IPS-15b (cell line): ENCODE measurements around the gene KCTD11.

Experiments
- H3K27me3 ChIP-seq: one replicate; pipeline ENCODE4 v1.6.1; 2013; ENCODE audit warnings: low read length; ENCODE audit not compliant: control insufficient read depth, insufficient read depth
- H3K36me3 ChIP-seq: one replicate; pipeline ENCODE4 v1.6.1; 2013; ENCODE audit warnings: low read length; ENCODE audit not compliant: control insufficient read depth, insufficient read depth
- H3K4me1 ChIP-seq: one replicate; pipeline ENCODE4 v1.6.1; 2013; ENCODE audit warnings: mild to moderate bottlenecking, low read length; ENCODE audit not compliant: control insufficient read depth, insufficient read depth
- H3K4me3 ChIP-seq: one replicate; pipeline ENCODE4 v1.5.1; 2013; ENCODE audit warnings: low read depth, low read length
- H3K9ac ChIP-seq: one replicate; pipeline ENCODE4 v1.6.1; 2013; ENCODE audit warnings: low read depth, mild to moderate bottlenecking, low read length
- H3K9me3 ChIP-seq: one replicate; pipeline ENCODE4 v1.6.1; 2013; ENCODE audit warnings: mild to moderate bottlenecking, low read length; ENCODE audit not compliant: control insufficient read depth, insufficient read depth

The KCTD11 gene

DNA sequence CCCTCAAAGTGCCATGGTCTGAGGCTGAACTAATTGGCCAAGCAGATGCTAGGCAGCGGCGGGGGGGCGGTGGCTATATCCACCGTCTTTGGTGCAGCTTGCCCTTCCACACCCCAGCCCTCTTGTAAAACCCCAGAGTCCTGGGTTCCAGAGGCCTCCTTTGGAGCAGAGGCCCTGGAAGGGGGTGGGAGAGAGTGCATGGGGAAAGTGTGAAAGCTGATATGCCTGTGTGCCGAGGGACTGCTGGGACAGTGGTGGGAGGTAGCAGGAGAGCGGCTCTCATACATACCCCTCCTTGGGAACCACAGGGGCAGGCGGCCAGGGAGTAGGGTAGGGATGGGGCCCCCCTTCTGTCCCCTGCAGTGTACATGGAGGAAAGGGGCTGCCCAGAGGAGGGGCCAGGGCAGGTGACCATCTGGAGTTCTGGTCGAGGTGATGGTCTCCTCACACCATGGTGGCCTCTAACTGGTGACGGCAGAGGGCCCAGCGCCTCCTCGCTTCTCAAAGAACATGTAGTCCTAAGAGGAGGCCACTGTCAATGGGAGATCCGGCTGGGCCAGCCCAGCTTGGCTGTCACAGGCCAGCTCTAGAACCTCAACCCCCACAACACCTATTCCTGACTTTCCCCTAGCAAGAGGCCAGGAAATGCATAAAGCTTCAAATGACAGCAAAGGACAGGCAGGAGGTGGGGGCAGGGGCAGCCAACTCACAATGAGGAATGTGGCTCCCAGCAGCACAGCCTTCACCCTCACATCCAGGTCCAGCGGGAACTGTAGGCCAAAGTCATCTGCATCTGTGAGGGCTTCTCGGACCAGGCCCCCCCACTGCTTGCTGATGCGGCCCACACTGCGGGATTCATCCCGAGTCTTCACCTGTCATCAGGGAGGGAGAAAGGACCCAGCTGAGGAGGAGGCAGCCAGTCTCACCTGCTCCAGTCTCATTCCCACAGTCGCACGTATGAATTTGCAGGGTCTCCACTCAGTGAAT is 38.3 kb downstream of the KCTD11 start:
- H3K4me3 ChIP-seq: no peak overlapping the region
- H3K9ac ChIP-seq: no peak overlapping the region
- no peaks in the 10 kb centered on the region for H3K27me3 ChIP-seq
- no peaks in the 10 kb centered on the region for H3K4me1 ChIP-seq
- no peaks in the 10 kb centered on the region for H3K9me3 ChIP-seq
- H3K36me3 ChIP-seq: peaks cover 17% of the 10 kb centered on the region

DNA sequence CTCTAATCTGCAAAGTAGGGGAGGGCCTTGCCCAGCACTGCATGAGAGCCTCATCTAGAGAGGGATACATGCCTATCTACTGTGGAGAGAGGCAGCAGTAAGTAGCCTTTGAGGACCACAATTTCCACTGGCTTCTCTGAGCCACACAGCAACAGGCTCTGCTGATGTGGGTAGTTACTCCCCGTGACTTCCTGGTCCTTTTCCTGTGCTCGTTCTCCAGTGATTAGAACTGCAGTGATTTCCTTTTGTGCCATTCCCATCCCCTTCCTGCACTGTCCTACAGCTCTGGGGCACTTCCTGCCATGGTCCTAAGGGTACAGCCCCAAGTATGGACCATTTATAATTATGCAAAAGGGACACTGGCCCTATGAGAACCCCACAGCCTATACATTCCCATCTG is 39.3 kb downstream of the KCTD11 start:
- Histone ChIP-seq H3K27me3 (peaks cover 2% of the 10 kb centered on the region), H3K9ac (no peak overlapping the region), H3K36me3 (peaks cover 17% of the 10 kb centered on the region), H3K4me1 (no peaks in the 10 kb centered on the region), H3K9me3 (no peaks in the 10 kb centered on the region), H3K4me3 (no peak overlapping the region)

DNA sequence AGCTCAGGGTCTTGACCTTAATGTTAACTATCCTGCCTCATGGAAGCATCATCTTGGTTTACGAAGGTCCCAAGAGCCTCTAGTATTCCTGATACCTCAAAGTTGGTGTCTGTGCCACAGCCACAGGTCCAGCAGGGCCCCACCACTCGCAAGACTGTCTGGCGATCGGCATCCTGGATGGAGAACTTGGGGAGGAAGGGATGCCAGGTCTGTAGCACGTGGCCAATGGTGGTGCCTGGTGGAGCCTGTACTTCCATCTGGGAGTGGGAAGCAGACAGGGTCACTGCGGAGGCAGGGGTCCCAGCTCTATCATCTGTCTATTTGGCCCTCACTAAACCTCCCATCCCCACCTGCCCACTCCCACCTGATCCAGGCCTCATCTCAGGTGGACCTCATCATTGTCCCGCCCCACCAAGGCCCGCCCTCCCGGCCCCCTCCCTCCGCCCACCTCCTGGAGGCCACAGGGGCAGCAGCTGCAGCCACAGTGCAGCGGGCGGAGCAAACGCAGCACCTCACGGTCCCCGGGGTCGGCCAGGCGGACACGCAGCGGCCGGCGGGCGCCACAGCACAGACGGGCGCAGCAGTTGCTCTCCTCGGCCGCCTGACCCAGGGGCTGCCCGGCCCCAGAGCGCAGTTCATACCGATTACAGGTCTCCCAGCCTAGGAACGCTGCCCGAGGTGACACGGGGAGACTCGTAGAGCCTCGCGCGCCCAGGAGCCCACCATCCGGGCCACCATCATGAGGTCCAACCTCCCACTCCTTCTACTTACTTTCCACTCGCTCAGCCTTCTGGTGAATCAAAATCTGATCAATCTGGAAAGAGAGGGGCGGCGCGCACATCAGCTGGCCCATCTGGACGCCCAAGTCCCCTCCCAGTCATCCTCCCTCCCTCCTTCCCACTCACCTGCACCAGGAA is 41.0 kb downstream of the KCTD11 start:
- H3K9me3 ChIP-seq: no peaks in the 10 kb centered on the region
- H3K4me1 ChIP-seq: no peaks in the 10 kb centered on the region
- no peak overlapping the region for H3K9ac ChIP-seq
- H3K27me3 ChIP-seq: peaks cover 2% of the 10 kb centered on the region
- H3K4me3 ChIP-seq: peak overlapping the region; percentile 81
- H3K36me3 ChIP-seq: peaks cover 17% of the 10 kb centered on the region

DNA sequence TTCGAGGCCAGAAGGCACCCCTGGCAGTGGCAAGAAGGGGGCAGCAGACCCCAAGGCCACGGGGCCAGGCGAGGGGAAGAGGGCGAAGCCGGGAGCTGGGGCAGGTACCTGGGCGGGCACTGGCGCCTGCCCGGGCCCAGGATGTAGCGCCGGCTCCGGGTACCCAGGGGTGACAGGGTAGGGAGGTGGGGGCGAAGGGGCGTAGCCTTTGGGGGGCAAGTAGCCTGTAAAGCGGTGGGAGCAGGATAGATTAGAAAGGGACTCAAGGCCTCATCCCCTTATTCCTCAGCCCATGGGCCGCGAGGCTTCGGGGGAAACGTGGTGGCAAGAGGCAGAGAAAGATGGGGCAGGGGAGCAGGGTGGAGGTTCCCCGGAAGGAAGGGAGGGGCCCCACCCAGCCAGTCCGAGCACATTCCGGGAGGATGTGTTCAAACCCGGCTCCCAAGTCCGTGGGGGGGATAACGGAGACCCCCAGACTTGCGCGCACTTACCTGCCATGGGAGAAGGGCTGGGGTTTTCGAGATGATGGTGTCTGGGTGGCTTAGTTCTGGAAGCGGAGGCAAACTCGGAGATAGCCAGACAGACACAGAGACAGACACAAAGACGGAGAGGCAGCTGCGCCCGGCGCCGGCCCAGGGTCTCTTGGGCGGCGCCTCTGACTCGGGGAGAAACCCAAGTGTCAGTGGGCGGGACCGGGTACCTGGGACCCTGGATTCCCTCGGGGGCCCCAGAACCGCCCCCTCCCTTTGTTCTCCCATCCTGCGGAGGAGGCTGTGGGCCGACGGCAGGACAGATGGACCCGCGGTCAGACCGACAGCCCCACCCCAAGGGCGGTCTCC is 41.9 kb downstream of the KCTD11 start:
- Histone ChIP-seq H3K4me1 (no peaks in the 10 kb centered on the region), H3K9me3 (no peaks in the 10 kb centered on the region), H3K4me3 (peak overlapping the region; percentile 81), H3K27me3 (peaks cover 2% of the 10 kb centered on the region), H3K36me3 (peaks cover 17% of the 10 kb centered on the region), H3K9ac (no peak overlapping the region)

DNA sequence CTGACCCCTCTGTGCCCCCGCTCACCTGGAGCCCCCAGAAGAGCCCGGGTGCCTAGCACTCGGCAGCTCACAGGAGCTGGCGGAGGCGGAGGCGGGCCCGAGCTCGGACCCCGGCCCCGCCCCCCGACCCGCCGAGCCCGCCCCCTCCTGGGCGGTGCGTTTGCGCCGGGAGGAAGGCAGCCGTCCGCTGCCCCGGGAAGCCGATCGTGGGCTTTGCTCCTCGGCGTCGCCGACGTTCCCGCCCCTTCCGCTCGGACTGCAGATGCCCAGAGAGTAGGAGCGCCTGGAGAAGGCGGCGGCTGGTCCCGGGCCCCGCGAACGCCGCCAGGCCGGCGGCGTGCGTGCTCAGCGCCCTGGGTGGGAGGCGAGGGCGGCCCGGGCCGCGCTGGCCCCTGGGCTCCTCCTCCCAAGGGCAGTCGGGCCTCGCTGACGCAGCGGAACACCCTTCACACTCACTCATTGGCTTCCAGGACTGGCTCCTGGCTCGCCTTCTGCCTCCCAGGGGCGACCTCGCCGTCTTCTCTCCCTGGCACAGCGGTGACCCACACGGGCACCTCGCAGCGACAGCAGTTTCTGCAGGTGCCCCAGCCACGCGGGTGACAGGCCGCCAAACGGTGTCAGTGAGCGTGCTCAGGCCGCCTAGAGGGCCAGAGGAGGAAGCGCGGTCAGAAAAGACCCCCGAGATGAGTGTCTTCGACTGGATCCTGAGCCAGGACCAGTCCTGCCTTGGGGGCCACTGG is 42.7 kb downstream of the KCTD11 start, which contains the start of gene PLSCR3:
TSS of gene PLSCR3 (minus strand) at position 74 of the 740 bp plus-strand sequence. CDS start 415 bp downstream, outside the sequence.
- H3K4me1 ChIP-seq: no peaks in the 10 kb centered on the region
- peak within 1 kb of the TSS; percentile 81 for H3K4me3 ChIP-seq
- peaks cover 13% of the 10 kb centered on the region for H3K36me3 ChIP-seq
- no peaks in the 10 kb centered on the region for H3K9me3 ChIP-seq
- peaks cover 2% of the 10 kb centered on the region for H3K27me3 ChIP-seq
- H3K9ac ChIP-seq: no peak within 1 kb of the TSS

DNA sequence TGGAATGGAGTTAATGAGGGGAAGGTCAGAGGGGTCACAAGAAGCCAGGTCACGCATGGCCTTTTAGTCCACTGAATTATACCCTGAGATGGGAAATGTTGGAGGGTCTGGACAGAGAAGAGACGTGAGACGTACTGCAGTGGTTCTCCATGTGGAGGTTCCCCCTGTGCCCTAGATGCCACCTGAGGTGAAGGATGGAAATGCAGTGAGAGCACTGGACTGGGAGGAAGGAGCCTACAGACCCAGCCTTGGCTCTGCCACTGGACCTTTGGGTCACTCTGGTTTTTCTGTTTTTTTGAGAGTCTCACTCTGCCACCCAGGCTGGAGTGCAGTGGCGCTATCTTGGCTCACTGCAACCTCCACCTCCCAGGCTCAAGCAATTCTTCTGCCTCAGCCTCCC is 44.2 kb downstream of the KCTD11 start:
- H3K9ac ChIP-seq: no peak overlapping the region
- peaks cover under 1% of the 10 kb centered on the region for H3K36me3 ChIP-seq
- H3K4me1 ChIP-seq: no peaks in the 10 kb centered on the region
- H3K4me3 ChIP-seq: no peak overlapping the region
- H3K27me3 ChIP-seq: peaks cover 2% of the 10 kb centered on the region
- H3K9me3 ChIP-seq: no peaks in the 10 kb centered on the region

DNA sequence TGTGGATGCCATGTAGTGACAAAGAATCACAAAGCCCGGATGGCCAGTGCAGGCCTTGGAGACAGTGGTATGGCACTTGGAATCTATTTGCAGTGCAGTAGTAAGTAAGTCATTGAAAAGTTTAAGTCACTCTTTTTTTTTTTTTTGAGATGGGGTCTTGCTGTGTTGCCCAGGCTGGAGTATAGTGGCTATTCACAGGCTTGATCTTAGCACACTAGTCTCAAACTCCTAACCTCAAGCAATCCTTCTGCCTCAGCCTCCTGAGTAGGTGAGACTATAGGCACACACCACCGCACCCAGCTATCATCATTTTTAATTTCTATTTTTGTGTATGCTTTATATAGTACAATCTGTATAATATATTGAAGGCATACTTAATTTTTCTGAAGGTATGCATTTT is 46.6 kb downstream of the KCTD11 start:
- Histone ChIP-seq H3K27me3 (peaks cover 2% of the 10 kb centered on the region), H3K9ac (no peak overlapping the region), H3K36me3 (no peaks in the 10 kb centered on the region), H3K4me1 (no peaks in the 10 kb centered on the region), H3K9me3 (no peaks in the 10 kb centered on the region), H3K4me3 (no peak overlapping the region)

DNA sequence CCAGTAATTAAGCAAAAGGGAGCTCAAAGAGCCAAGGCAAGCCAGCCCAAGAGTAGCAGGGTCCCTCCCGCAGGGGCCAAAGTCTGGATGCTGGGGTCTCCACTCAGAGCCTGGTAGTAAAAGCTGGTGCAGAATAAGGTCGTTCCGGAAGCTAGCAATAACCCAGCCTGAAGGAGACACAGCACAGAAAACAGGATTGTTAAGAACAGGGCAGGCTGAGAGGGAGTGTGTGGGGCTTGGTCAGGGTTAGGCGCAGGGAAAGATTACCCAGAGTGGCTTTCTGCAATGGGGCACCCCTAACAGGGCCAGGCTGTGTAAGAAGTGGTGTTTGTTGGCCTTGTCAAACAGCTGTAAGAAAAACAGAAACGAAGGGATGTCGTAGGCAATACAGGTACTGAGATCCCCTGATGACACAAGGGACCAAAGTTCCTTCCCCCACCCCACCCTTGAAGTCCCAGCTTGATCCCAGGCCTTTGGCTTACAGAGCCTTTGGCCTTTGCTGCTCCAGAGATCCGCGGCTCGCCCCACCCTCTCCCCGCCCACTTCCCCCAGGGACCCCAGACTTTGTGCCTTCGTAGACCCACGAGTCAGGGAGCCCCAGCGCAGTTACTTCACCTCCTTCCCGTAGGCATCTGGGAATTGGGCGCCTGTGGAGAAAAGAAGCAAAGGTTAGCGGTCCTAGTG is 51.2 kb downstream of the KCTD11 start:
- H3K9me3 ChIP-seq: no peaks in the 10 kb centered on the region
- peaks cover 2% of the 10 kb centered on the region for H3K27me3 ChIP-seq
- H3K36me3 ChIP-seq: peaks cover 3% of the 10 kb centered on the region
- peak overlapping the region; percentile 83 for H3K4me3 ChIP-seq
- peak overlapping the region; percentile 9 for H3K9ac ChIP-seq
- H3K4me1 ChIP-seq: peaks cover 4% of the 10 kb centered on the region

DNA sequence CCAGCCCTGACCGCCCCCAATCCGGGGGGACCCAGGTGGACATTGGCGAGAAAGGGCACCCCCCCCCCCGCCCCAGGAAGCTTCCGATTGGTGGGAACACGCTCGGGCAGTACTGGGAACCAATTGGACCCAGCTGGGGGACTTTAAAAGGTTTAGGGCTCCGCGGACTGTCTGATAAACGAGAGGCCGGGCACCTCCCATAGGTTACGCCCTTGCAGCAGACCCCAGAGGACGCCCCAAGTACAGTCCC is 51.7 kb downstream of the KCTD11 start:
- peaks cover 5% of the 10 kb centered on the region for H3K4me1 ChIP-seq
- no peak overlapping the region for H3K9ac ChIP-seq
- peak overlapping the region; percentile 83 for H3K4me3 ChIP-seq
- H3K27me3 ChIP-seq: peaks cover 2% of the 10 kb centered on the region
- H3K36me3 ChIP-seq: peaks cover 6% of the 10 kb centered on the region
- H3K9me3 ChIP-seq: no peaks in the 10 kb centered on the region

DNA sequence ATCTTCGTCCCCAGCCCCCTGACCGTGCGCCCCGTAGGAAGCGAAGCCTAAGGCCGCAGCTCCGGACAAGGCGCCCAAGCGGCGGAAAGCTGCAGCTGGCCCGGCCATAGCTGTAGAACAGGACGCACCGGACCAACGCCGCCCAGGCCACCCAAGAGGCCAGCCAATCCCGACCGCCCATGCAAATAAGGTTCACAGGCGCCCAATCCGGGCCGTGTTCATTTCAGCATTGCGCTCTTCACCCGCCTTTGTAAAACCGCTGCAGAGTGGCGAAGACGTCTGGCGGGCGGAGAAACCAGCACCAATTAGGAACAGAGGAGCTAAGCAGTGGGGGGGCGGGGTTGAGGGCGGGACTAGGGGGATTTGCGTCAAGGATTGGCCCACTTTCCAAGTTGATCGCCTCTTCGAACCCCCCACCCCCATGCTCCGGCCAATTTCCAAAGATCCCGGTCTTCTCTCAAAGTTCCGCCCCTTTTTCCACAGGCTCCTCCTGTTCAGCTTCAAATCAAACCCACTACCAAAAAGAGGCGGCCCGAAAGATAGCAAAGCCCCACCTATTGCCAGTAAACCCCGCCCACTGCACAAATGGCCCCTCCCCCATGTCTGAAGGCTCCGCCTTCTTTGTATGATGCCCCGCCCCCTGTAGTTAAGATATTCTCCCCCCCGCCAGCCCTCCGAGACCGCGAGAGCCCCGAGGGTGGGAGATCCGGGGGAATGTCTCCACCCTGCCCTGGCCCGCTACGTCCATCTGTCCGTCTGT is 52.2 kb downstream of the KCTD11 start, which contains the start of gene TMEM256:
TSS of gene TMEM256 (minus strand) at position 121 of the 760 bp plus-strand sequence. CDS start at position 108, 13 bp downstream.
- peaks cover 12% of the 10 kb centered on the region for H3K36me3 ChIP-seq
- H3K27me3 ChIP-seq: peaks cover 5% of the 10 kb centered on the region
- H3K9me3 ChIP-seq: no peaks in the 10 kb centered on the region
- H3K4me1 ChIP-seq: peaks cover 7% of the 10 kb centered on the region
- peak within 1 kb of the TSS; percentile 88 for H3K4me3 ChIP-seq
- H3K9ac ChIP-seq: peak within 1 kb of the TSS; percentile 9
